Measurements from ENCODE around the gene THEM4. TPM values are rescaled to one million over a fixed set of nuclear protein-coding genes. Genes with fewer than 3 reads are reported as not detected.

THEM4 gene
- total and polyA plus RNA-seq, 2 experiments from 2014 or later, result 13.4 to 20.4 TPM

DNA sequence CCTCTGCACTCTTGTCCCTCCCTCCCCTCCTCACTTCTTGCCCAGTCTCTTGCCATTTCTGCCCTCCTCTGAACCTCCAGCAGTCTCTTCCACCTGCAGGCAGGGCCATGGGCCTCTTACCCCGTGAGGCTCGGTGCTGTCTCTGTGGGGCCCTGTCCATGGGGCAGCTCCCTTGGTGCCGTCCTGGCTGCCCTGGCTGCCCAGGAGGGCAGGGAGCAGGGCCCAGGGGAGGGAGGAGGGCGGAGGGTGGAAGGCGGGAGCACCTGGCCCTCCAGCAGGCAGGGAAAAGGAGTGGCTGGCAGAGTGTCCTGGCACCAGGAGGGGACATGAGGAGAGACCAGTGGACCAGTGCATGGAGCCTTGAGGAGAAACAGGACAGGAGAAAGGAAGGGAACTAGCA is 77.7 kb downstream of the THEM4 start, which contains the start of gene RORC:
TSS of gene RORC (minus strand) at position 198 of the 400 bp plus-strand sequence. CDS start at position 160, 38 bp downstream.
- DNase-seq (ENCODE audit: low spot score) (no peak), ATAC-seq (no peak)
- Histone ChIP-seq H3K27ac (ENCODE audit: low read depth) (no peak within 1 kb of the TSS), H3K4me2 (no peak within 1 kb of the TSS), H3K27me3 (ENCODE audit: insufficient read depth) (no peaks in the 10 kb centered on the region), H3K9me2 (ENCODE audit: insufficient read depth) (no peaks in the 10 kb centered on the region), H3F3A (replicated peaks; ENCODE audit: low read depth) (no peaks in the 10 kb centered on the region; the same call in 1 of the 2 replicates), H4K20me1 (replicated peaks; ENCODE audit: insufficient read depth) (no peaks in the 10 kb centered on the region), H3K79me2 (replicated peaks; ENCODE audit: insufficient read depth) (no peaks in the 10 kb centered on the region), H2AFZ (no peak within 1 kb of the TSS), H3K4me1 (ENCODE audit: insufficient read depth) (peaks cover 30% of the 10 kb centered on the region), H3K4me3 (no peak within 1 kb of the TSS), H3K36me3 (ENCODE audit: insufficient read depth) (no peaks in the 10 kb centered on the region)
- H3K9me3 Mint-ChIP-seq, result peaks cover 2% of the 10 kb centered on the region; the same call in 1 of the 3 replicates
- peaks cover 42% of the 10 kb centered on the region for H3K4me1 Mint-ChIP-seq
- no peak for TF ChIP-seq POLR2AphosphoS5 (IDR thresholded peaks at IDR 0.05; ENCODE audit: low read depth)
- TF ChIP-seq, protein P1, sequence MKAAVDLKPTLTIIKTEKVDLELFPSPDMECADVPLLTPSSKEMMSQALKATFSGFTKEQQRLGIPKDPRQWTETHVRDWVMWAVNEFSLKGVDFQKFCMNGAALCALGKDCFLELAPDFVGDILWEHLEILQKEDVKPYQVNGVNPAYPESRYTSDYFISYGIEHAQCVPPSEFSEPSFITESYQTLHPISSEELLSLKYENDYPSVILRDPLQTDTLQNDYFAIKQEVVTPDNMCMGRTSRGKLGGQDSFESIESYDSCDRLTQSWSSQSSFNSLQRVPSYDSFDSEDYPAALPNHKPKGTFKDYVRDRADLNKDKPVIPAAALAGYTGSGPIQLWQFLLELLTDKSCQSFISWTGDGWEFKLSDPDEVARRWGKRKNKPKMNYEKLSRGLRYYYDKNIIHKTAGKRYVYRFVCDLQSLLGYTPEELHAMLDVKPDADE (IDR thresholded peaks at IDR 0.05), result no peak
- no peak for TF ChIP-seq EZH2phosphoT487 (IDR thresholded peaks at IDR 0.05; ENCODE audit: unreplicated experiment)
- no peak for TF ChIP-seq ZNF114 (CRISPR knock-in tag; IDR thresholded peaks at IDR 0.05)
- TF ChIP-seq STAT1 (IDR thresholded peaks at IDR 0.05; ENCODE audit: unreplicated experiment), result no peak
- TF ChIP-seq EZH2 (IDR thresholded peaks at IDR 0.05; ENCODE audit: low read depth, unreplicated experiment), result no peak
- TF ChIP-seq, protein P2, sequence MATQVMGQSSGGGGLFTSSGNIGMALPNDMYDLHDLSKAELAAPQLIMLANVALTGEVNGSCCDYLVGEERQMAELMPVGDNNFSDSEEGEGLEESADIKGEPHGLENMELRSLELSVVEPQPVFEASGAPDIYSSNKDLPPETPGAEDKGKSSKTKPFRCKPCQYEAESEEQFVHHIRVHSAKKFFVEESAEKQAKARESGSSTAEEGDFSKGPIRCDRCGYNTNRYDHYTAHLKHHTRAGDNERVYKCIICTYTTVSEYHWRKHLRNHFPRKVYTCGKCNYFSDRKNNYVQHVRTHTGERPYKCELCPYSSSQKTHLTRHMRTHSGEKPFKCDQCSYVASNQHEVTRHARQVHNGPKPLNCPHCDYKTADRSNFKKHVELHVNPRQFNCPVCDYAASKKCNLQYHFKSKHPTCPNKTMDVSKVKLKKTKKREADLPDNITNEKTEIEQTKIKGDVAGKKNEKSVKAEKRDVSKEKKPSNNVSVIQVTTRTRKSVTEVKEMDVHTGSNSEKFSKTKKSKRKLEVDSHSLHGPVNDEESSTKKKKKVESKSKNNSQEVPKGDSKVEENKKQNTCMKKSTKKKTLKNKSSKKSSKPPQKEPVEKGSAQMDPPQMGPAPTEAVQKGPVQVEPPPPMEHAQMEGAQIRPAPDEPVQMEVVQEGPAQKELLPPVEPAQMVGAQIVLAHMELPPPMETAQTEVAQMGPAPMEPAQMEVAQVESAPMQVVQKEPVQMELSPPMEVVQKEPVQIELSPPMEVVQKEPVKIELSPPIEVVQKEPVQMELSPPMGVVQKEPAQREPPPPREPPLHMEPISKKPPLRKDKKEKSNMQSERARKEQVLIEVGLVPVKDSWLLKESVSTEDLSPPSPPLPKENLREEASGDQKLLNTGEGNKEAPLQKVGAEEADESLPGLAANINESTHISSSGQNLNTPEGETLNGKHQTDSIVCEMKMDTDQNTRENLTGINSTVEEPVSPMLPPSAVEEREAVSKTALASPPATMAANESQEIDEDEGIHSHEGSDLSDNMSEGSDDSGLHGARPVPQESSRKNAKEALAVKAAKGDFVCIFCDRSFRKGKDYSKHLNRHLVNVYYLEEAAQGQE (IDR thresholded peaks at IDR 0.05; ENCODE audit: unreplicated experiment), result no peak
- TF ChIP-seq NANOG (IDR thresholded peaks at IDR 0.05; ENCODE audit: borderline replicate concordance), result no peak
- TF ChIP-seq, protein P3, sequence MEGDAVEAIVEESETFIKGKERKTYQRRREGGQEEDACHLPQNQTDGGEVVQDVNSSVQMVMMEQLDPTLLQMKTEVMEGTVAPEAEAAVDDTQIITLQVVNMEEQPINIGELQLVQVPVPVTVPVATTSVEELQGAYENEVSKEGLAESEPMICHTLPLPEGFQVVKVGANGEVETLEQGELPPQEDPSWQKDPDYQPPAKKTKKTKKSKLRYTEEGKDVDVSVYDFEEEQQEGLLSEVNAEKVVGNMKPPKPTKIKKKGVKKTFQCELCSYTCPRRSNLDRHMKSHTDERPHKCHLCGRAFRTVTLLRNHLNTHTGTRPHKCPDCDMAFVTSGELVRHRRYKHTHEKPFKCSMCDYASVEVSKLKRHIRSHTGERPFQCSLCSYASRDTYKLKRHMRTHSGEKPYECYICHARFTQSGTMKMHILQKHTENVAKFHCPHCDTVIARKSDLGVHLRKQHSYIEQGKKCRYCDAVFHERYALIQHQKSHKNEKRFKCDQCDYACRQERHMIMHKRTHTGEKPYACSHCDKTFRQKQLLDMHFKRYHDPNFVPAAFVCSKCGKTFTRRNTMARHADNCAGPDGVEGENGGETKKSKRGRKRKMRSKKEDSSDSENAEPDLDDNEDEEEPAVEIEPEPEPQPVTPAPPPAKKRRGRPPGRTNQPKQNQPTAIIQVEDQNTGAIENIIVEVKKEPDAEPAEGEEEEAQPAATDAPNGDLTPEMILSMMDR (conservative IDR thresholded peaks at IDR 0.05; ENCODE audit: low read depth in 2 of 2), result no peak
- TF ChIP-seq ZNF331 (CRISPR knock-in tag; IDR thresholded peaks at IDR 0.05; ENCODE audit: low read depth), result no peak
- TF ChIP-seq, protein P4, sequence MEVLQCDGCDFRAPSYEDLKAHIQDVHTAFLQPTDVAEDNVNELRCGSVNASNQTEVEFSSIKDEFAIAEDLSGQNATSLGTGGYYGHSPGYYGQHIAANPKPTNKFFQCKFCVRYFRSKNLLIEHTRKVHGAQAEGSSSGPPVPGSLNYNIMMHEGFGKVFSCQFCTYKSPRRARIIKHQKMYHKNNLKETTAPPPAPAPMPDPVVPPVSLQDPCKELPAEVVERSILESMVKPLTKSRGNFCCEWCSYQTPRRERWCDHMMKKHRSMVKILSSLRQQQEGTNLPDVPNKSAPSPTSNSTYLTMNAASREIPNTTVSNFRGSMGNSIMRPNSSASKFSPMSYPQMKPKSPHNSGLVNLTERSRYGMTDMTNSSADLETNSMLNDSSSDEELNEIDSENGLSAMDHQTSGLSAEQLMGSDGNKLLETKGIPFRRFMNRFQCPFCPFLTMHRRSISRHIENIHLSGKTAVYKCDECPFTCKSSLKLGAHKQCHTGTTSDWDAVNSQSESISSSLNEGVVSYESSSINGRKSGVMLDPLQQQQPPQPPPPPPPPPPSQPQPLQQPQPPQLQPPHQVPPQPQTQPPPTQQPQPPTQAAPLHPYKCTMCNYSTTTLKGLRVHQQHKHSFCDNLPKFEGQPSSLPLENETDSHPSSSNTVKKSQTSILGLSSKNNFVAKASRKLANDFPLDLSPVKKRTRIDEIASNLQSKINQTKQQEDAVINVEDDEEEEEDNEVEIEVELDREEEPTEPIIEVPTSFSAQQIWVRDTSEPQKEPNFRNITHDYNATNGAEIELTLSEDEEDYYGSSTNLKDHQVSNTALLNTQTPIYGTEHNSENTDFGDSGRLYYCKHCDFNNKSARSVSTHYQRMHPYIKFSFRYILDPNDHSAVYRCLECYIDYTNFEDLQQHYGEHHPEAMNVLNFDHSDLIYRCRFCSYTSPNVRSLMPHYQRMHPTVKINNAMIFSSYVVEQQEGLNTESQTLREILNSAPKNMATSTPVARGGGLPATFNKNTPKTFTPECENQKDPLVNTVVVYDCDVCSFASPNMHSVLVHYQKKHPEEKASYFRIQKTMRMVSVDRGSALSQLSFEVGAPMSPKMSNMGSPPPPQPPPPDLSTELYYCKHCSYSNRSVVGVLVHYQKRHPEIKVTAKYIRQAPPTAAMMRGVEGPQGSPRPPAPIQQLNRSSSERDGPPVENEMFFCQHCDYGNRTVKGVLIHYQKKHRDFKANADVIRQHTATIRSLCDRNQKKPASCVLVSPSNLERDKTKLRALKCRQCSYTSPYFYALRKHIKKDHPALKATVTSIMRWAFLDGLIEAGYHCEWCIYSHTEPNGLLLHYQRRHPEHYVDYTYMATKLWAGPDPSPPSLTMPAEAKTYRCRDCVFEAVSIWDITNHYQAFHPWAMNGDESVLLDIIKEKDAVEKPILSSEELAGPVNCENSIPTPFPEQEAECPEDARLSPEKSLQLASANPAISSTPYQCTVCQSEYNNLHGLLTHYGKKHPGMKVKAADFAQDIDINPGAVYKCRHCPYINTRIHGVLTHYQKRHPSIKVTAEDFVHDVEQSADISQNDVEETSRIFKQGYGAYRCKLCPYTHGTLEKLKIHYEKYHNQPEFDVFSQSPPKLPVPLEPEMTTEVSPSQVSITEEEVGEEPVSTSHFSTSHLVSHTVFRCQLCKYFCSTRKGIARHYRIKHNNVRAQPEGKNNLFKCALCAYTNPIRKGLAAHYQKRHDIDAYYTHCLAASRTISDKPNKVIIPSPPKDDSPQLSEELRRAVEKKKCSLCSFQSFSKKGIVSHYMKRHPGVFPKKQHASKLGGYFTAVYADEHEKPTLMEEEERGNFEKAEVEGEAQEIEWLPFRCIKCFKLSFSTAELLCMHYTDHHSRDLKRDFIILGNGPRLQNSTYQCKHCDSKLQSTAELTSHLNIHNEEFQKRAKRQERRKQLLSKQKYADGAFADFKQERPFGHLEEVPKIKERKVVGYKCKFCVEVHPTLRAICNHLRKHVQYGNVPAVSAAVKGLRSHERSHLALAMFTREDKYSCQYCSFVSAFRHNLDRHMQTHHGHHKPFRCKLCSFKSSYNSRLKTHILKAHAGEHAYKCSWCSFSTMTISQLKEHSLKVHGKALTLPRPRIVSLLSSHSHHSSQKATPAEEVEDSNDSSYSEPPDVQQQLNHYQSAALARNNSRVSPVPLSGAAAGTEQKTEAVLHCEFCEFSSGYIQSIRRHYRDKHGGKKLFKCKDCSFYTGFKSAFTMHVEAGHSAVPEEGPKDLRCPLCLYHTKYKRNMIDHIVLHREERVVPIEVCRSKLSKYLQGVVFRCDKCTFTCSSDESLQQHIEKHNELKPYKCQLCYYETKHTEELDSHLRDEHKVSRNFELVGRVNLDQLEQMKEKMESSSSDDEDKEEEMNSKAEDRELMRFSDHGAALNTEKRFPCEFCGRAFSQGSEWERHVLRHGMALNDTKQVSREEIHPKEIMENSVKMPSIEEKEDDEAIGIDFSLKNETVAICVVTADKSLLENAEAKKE (CRISPR knock-in tag; IDR thresholded peaks at IDR 0.05), result no peak
- no peak for TF ChIP-seq CREB1 (CRISPR knock-in tag; IDR thresholded peaks at IDR 0.05; ENCODE audit: low read depth)
- H3K27me3 Mint-ChIP-seq (ENCODE audit: insufficient read depth, low read depth, poor library complexity), result peaks cover 17% of the 10 kb centered on the region
- no peaks in the 10 kb centered on the region; the same call in 2 of the 3 replicates for H3K36me3 Mint-ChIP-seq (ENCODE audit: low read depth)
- no peak within 1 kb of the TSS for H3K27ac Mint-ChIP-seq
- no peak within 1 kb of the TSS for H3K4me3 Mint-ChIP-seq
